Measurements from ENCODE around the gene RAD50.
"Not testable (repeated sequence)": the region's sequence is repeated elsewhere in the genome, so short reads cannot be mapped to it uniquely, and the experiment has no call there.

RAD50 gene

DNA sequence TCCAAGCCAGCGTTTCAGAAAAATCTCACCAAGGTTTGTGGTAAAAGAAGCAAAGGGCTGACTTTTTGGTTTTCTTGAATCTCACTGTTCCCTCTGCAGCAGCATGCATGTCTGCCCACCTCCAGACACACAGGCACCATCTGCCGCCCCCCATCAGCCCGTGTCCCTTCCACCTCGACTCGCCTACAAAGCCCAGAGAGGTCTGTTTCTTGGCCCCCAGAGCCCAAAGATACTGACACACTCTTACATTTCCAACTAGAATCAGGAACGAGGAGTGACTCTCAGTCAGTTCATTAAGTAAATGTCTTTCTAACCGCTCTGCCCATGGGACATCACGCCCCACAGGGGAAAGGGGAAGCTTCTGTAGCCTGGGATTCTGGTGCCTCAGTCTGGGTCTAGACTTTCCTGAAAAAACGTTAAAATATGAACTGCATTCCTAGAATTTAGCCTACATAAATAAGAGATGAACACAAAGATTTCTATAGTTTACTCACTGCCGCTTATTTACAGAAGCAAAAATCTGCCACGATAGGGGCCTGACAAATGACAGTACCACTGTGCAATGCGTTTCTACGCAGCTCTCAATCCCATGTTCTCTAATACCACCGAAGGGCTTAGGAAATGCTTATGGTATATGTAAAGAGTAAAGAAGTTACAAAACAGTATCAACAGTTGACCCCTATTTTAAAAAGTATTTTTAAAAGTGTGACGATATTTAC is 121.1 kb downstream of the RAD50 start:
- no peak for DNase-seq

DNA sequence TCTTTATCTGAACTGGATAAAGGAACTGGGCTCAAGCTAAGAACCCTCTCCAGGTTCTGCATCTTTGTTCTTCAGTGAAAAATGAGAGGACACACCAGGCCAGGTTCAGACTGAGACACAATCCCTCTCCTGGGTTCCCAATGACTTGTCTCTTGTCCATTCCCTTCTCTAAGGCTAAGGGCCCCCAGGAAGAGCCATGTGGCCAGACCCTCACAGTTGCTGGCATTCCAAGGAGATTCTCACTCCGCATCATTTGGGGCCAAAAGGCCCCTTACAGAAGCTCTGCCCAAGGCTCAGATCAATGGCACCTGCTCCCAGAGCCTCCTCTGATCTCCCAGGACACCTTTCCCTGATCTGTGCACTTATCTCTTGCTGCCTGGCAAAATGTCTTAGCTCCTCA is 122.0 kb downstream of the RAD50 start:
- no peak for DNase-seq

GRCh38 chr5:132679166-132679565 is 122.4 kb downstream of the RAD50 start:
- no peak for DNase-seq

DNA sequence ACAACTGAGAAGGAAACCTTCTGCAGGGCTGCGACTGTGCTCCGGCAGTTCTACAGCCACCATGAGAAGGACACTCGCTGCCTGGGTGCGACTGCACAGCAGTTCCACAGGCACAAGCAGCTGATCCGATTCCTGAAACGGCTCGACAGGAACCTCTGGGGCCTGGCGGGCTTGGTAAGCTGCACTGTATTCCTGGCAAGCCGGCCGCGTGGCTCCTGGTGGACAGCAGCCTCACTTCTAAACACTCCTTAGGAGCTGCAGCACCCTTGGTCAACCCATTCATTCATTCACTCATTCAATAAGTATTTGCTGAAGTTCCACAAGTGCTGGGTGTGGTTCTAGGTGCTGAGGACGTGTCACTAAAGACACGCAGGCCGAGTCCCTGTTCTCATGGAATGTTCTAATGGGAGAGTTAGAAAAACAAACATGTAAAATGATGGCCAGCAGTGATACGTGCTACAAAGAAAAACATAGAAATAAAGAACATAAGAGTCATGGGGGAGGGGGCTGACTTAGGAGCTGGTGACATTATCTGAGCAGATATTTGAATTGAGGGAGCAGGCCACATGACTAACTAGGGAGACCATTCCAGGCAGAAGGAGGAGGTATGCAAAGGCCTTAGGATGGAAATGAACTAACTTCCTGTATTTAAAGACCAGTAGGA is 123.1 kb downstream of the RAD50 start:
- no peak for DNase-seq

DNA sequence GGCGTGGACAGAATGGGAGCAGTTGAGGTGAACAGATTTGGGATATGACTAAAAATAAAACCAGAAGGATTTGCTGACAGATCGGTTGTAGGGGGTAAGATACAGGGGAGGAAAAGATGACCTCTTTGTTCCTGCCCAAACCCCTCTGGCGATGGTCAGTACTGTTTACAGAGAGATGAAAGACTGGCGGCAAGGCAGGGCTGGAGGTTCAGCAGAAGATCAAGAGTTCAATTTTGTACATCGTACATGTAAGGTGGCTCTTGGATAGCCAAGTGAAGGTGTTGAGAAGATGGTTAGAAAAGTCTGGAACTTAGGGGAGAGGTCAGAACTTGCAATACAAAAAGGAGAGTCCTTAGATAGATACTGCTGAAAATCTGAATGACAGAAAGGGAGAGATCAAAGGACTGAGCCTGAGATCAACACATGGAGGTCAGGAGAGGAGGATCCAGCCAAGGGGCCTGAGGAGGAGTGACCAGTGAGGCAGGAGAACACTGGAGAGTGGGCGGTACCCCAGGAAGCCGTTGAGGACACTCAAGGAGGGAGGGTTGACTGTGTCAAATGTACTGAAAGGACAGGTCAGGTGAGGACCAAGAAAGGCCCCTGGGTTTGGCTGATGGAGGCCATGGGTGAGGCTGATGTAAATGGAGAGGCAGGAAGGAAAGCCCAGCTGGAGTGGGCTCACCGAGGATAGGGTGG is 124.2 kb downstream of the RAD50 start:
- no peak for DNase-seq

- no peak for DNase-seq
These were observed 124.7 kb downstream of the RAD50 start for GRCh38 chr5:132681476-132681831.

- DNase-seq = no peak
These were observed 125.2 kb downstream of the RAD50 start for GRCh38 chr5:132681983-132682382.

DNA sequence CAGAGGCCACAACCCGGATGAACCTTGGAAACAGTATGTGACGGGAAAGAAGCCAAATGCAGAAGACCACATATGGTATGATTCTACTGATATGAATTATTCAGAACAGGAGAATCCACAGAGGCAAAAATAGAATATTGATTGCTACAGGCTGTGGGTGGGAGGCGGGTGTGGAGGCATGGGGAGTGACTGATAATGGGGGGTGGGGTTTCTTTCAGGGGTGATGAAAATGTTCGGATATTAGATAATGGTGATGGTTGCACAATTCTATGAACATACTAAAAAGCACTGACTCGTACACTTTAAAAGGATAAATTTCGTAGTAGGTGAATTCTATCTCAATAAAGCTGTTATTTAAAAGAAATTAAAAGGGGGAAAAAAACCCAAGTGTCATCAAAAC is 127.7 kb downstream of the RAD50 start:
- DNase-seq = no peak

GRCh38 chr5:132684922-132685720 is 128.3 kb downstream of the RAD50 start:
- no peak for DNase-seq

GRCh38 chr5:132686193-132686592 is 129.4 kb downstream of the RAD50 start:
- no peak for DNase-seq

DNA sequence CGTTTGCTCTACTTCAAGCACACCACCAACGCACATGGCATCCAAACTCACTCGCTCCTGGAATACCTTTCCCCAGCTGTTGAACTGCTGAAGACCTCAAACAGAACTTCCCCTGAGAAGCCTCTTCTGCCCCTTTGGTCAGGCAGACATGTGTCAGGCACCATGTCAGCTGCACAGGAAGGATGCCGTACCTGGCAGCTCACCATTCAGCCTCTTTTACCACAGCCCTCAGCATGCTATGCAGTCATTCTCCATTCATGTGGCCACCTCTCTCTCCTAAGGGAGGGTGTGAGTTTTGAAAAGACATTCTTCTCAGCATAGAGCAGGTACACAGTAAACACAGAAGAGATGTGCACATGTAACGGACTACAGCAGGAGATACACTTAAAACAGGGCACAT is 131.2 kb downstream of the RAD50 start:
- DNase-seq = no peak

DNA sequence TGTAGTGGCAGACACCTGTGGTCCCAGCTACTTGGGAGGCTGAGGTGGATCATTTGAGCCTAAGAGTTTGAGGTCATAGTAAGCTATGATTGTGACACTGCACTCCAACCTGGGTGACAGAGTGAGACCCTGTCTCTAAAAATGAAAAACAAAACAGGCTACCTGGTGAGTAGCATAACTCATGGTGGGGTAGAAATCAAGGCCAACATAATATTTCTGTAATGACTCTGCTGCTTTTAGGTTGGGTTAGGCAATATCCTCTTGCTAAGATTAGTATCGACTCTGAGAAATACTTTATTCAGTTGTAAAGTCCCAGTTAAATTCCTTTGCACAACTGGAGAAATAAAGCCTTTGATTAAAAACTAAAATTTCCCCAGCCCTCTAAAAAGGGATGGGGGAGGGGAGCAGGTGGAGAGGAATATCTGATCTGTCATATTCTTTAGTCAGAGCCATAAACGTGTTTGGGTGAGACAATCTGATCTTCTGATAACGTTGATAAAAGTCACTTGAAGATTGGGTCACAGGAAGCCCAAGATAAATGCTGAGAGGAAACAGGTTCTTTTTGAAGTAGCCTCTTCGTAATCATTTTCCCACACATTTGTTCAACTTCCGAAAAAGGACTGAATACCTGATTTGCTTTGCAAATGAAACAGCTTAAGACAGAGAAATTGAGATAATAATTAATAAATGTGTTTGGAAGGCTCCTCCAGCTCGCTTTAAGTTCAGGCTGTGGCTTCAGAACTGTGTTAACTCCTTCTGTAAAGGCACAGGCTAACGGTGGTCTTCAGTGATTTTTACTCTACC is 132.0 kb downstream of the RAD50 start:
- peak; percentile 45 for DNase-seq

GRCh38 chr5:132689513-132689912 is 132.7 kb downstream of the RAD50 start:
- no peak for DNase-seq

- no peak for DNase-seq
These were observed 133.4 kb downstream of the RAD50 start for GRCh38 chr5:132690156-132690555.

DNA sequence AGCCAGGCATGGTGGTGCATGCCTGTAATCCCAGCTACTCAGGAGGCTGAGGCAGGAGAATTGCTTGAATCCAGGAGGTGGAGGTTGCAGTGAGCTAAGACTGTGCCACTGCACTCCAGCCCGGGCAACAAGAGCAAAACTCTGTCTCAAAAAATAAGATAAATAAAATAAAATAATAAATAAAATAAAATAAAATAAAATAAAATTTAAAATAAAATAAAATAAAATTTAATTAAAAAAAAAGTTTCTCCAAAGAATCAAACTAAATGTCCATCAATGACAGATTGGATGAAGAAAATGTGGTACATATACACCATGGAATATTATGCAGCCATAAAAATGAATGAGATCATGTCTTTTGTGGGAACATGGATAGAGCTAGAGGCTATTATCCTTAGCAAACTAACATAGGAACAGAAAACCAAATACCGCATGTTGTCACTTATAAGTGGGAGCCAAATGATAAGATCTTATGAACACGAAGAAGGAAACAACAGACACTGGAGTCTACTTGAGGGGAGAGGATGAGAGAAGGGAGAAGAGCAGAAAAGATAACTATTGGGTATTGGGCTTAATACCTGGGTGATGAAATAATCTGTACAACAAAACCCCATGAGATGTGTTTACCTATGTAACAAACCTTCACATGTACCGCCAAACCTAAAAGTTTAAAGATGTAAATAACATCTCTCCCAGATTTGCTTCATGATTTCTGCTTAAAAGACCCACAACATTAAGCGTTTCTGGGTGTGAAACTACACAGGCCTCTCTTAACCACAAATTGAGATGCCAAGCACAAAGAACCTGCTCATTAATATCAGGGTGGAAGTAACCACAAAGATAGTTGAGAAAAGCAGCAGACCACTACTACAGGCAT is 135.2 kb downstream of the RAD50 start:
- not testable (repeated sequence) for DNase-seq

GRCh38 chr5:132692632-132692967 is 135.8 kb downstream of the RAD50 start:
- no peak for DNase-seq
